Measurements from ENCODE around the gene FN3KRP. TPM values are rescaled to one million over a fixed set of nuclear protein-coding genes. Genes with fewer than 3 reads are reported as not detected.
A peak's percentile ranks its signal among the peaks of the same experiment; 100 is the strongest.
"Not testable (repeated sequence)": the region's sequence is repeated elsewhere in the genome, so short reads cannot be mapped to it uniquely, and the experiment has no call there.

FN3KRP gene
- polyA plus RNA-seq, 3 donors = 46.5 to 49.5 (median 46.6) TPM

GRCh38 chr17:82729479-82730260, 13.2 kb downstream of the FN3KRP start:
- no peak for DNase-seq (ENCODE audit: extremely low read depth in 1 of 11, low read depth in 9 of 11, low spot score in 4 of 11)

DNA sequence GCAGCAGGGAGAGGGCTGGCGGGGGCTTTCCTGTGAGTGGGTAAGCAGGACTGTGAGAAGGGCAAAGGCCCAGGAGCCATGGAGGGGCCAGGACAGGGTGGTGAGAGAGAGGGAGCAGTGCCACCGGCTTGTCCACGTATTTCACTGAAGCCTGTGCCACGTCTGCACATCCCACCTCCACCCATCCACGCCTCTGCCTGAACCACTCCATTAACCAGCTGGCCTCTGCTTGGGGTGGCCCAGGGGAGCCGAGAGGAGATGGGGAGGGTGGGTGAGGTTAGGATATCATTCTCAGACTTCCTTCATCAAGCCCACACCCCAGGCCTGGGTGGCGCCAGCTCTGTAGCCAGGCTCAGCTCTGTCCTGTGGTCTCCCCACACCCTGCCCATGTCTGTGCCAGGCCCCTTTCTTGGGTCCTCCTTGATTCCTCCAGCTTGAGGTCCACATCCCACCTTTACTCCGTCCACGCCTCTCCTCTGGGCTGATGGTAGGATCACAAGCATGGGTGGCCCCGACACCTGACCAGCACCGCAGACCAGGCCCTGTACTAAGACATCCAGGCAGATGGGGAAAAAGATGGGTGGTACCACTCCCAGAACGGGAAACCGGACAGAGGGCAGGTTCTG, 15.7 kb downstream of the FN3KRP start:
- DNase-seq (ENCODE audit: extremely low read depth in 1 of 11, low read depth in 9 of 11, low spot score in 4 of 11) = no peak

GRCh38 chr17:82734987-82735866, 18.7 kb downstream of the FN3KRP start, which contains the start of gene FN3K:
Gene FN3K (plus strand): TSS chr17:82735615. CDS start chr17:82735637, 22 bp downstream.
- DNase-seq (ENCODE audit: extremely low read depth in 1 of 11, low read depth in 9 of 11, low spot score in 4 of 11) = peak in 5 of 11 donors; percentile 42 to 56 (median 49)

- DNase-seq (ENCODE audit: extremely low read depth in 1 of 11, low read depth in 9 of 11, low spot score in 4 of 11) = no peak
Measured at GRCh38 chr17:82736511-82737185, 20.1 kb downstream of the FN3KRP start.

DNA sequence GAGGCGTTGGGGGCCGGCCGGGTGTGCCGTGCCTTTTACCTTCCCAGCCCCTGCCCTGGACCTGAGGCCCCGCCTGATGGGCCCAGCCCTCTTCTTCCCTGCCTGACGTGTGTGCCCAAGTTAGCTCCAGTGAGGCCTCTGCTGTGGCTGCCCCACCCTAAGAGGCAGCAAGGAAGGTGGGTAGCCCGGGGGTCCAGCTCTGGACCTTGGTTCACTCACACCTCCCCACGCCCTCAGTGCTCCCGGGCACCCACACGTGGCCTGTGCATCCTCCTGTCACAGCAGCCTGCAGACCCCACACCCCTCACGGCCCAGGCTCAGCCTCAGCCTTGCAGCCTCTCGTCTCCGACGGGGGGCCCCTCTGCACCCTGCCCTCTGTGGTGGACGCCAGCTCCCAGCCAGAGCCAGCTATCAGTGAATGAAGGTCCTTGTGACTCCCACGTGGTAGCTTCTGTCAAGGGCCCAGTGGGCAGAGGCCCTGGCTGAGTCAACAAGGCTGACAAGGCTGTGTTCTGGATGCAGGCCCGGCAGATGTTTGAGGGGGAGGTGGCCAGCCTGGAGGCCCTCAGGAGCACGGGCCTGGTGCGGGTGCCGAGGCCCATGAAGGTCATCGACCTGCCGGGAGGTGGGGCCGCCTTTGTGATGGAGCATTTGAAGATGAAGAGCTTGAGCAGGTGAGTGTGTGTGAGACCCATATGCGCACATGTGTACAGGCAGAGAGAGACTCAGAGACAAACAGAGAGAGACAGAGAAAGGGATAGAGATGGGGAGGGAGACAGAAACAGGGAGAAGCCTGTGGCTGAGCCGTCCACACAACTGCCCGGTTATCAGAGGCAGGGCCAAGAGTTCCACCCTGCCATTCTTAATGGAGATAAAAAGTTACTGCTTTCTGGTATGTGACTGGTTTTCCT, 21.7 kb downstream of the FN3KRP start:
- no peak for DNase-seq (ENCODE audit: extremely low read depth in 1 of 11, low read depth in 9 of 11, low spot score in 4 of 11)

GRCh38 chr17:82740906-82741759, 24.6 kb downstream of the FN3KRP start:
- DNase-seq (ENCODE audit: extremely low read depth in 1 of 11, low read depth in 9 of 11, low spot score in 4 of 11) = no peak

GRCh38 chr17:82743344-82744219, 27.1 kb downstream of the FN3KRP start:
- no peak for DNase-seq (ENCODE audit: extremely low read depth in 1 of 11, low read depth in 9 of 11, low spot score in 4 of 11)

GRCh38 chr17:82744736-82745135, 28.2 kb downstream of the FN3KRP start:
- DNase-seq (ENCODE audit: extremely low read depth in 1 of 11, low read depth in 9 of 11, low spot score in 4 of 11) = not testable (repeated sequence)

DNA sequence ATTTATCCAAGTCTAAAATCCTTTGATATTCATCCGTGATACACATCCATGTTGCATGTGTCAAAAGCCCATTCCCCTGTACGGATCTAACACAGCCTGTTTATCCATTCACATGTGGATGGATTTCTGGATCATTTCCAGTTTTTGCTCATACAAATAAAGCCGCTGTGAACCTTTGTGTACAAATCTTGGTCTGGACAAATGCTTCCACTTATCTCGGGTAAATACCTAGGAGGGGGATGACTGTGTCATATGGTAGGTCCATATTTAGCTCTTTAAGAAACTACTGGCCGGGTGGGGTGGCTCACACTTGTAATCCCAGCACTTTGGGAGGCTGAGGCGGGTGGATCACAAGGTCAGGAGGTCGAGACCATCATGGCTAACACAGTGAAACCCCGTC, 29.0 kb downstream of the FN3KRP start:
- no peak for DNase-seq (ENCODE audit: extremely low read depth in 1 of 11, low read depth in 9 of 11, low spot score in 4 of 11)

DNA sequence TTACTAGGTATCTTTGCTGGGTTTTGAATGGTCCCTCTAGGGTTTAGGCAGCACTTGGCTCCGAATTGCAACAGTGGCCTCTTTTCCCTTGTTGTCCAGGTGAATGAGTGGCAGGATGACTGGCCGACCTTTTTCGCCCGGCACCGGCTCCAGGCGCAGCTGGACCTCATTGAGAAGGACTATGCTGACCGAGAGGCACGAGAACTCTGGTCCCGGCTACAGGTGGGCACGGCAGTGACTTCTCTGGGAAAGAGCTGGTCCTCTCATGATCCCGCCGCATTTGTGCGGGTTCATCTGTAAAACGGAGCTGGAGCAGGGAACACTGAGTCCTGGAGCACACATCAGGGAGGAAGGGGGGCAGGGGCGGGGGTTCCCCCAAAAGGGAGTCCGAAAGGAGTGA, 32.2 kb downstream of the FN3KRP start:
- DNase-seq (ENCODE audit: extremely low read depth in 1 of 11, low read depth in 9 of 11, low spot score in 4 of 11) = no peak

DNA sequence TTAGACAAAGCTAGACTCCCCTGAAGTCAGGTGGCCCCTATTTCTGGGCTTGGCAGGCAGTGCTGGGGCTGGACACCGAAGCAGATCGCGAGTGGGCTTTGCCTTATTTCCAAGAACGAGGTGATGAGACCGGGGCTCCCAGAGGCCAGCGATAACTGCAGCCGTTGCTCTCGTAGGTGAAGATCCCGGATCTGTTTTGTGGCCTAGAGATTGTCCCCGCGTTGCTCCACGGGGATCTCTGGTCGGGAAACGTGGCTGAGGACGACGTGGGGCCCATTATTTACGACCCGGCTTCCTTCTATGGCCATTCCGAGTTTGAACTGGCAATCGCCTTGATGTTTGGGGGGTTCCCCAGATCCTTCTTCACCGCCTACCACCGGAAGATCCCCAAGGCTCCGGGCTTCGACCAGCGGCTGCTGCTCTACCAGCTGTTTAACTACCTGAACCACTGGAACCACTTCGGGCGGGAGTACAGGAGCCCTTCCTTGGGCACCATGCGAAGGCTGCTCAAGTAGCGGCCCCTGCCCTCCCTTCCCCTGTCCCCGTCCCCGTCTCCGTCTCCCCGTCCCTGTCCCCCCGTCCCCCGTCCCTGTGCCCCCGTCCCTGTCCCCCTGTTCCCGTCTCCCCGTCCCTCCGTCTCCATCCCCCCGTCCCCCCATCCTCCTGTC, 33.9 kb downstream of the FN3KRP start:
- DNase-seq (ENCODE audit: extremely low read depth in 1 of 11, low read depth in 9 of 11, low spot score in 4 of 11) = no peak

DNA sequence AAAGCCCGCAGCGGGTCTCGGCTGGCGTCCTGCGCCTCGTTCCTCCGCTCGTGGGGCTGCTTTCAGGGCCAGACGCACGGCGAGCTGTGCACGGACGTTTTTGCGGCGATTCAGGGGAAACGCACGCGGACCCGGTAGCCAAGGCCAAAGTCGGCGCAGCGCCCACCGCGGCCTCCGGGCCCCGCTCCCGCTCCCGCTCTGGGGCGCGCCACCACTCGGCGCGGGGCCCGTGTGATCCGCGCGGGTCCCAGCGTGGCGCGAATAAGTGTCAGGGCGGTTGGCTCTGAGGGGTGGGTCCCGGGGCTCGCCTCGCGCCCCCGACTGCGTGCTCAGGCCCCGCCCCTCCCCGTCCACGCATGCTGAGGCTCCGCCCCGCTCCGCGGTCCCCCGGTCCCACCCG, 34.7 kb downstream of the FN3KRP start:
- peak in 2 of 11 donors; percentile 19 to 52 for DNase-seq (ENCODE audit: extremely low read depth in 1 of 11, low read depth in 9 of 11, low spot score in 4 of 11)

GRCh38 chr17:82751571-82752370, 35.3 kb downstream of the FN3KRP start, which contains the start of gene TBCD:
Gene TBCD (plus strand): TSS chr17:82752065. CDS start chr17:82752194, 129 bp downstream.
- DNase-seq (ENCODE audit: extremely low read depth in 1 of 11, low read depth in 9 of 11, low spot score in 4 of 11) = peak; percentile 69 to 88 (median 85)

DNA sequence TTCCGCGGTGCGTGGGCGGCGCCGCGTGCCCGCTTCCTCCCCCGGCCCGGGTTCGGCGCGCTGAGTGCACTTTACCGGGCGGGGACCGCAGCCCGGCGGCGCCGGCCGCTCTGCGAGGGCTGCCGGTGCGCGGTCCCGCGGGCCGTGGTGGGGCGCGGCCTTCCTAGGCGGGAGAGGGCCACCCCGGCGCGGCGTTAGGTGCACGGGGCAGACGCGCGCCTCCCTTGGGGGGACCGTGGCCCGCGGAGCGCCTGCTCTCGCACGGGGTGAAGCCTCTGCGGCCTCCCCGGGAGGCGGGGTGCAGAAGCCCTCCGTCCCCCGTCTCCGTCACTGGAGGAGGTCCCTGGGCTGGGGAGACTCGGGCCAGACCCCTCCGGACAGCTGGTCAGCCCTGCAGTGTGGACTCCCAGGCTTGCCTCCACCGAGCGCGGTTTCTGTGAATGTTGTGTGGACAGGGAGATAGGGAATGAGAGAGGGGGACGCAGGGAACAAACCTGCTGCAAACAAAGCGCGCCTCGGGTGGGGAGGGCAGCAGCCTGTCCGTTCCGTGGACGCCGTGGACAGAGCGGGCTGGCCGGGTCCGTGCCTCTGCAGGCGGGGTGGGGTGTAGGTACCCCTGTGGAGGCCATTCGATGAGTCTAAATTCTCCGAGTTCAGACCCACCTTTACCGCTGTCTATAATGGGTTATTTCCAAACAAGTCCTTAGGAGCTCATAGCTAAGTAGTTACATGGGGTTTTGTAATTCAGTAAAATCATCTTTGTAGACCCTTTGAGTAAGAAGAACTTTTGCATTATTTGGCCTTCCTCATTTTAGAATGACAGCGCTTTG, 36.1 kb downstream of the FN3KRP start:
- no peak for DNase-seq (ENCODE audit: extremely low read depth in 1 of 11, low read depth in 9 of 11, low spot score in 4 of 11)

Data from renal cortex interstitium (tissue), 11 donors.